SK-N-SH treated with all-trans-retinoic acid at 6 μM for 48 hours (cell line): Measurements from ENCODE around the gene RFC2.
A peak's percentile ranks its signal among the peaks of the same experiment; 100 is the strongest.

Source experiments
- ATAC-seq: fragments of 200-7000 bp; cut with Tn5 transposase; 3 replicates; pipeline ENCODE4 v1.9.1; 2020; ENCODE audit warnings: mild to moderate bottlenecking, moderate library complexity
- ARNTL ChIP-seq: fragments of 450-650 bp; formaldehyde crosslinking; IDR thresholded peaks from 2 replicates; pipeline ENCODE4 v1.5.0; 2020; ENCODE audit warnings: low read depth, mild to moderate bottlenecking, moderate library complexity, borderline replicate concordance
- BACH2 ChIP-seq: fragments of 250-450 bp; sonication (Bioruptor Pico); IDR thresholded peaks from 2 replicates; pipeline ENCODE4 v1.9.0; 2021; ENCODE audit warnings: mild to moderate bottlenecking, borderline replicate concordance
- CREB5 ChIP-seq: fragments of 250-450 bp; sonication (Bioruptor Pico); IDR thresholded peaks from 2 replicates; pipeline ENCODE4 v1.5.1; 2020; ENCODE audit warnings: low read depth, mild to moderate bottlenecking, moderate library complexity
- CSDC2 ChIP-seq: fragments of 250-450 bp; sonication (Bioruptor Pico); IDR thresholded peaks from 2 replicates; pipeline ENCODE4 v1.5.0; 2020; ENCODE audit warnings: mild to moderate bottlenecking, moderate library complexity
- CSRNP3 ChIP-seq: fragments of 250-450 bp; sonication (Bioruptor Pico); IDR thresholded peaks from 2 replicates; pipeline ENCODE4 v1.5.1; 2021; ENCODE audit warnings: mild to moderate bottlenecking, moderate library complexity
- ESRRG ChIP-seq: fragments of 250-450 bp; sonication (Bioruptor Pico); IDR thresholded peaks from 2 replicates; pipeline ENCODE4 v1.6.1; 2021; ENCODE audit warnings: mild to moderate bottlenecking
- GLIS3 ChIP-seq: fragments of 250-450 bp; sonication (Bioruptor Pico); IDR thresholded peaks from 2 replicates; pipeline ENCODE4 v1.5.0; 2020; ENCODE audit warnings: mild to moderate bottlenecking, moderate library complexity
- ISL1 ChIP-seq: fragments of 250-450 bp; sonication (Bioruptor Pico); IDR thresholded peaks from 2 replicates; pipeline ENCODE4 v2.1.2; 2022; ENCODE audit warnings: mild to moderate bottlenecking, moderate library complexity
- OSR1 ChIP-seq: fragments of 250-450 bp; sonication (Bioruptor Pico); IDR thresholded peaks from 2 replicates; pipeline ENCODE4 v1.8.0; 2022; ENCODE audit warnings: moderate library complexity, mild to moderate bottlenecking, inconsistent platforms
- PATZ1 ChIP-seq: fragments of 250-450 bp; sonication (Bioruptor Pico); IDR thresholded peaks from 2 replicates; pipeline ENCODE4 v1.8.0; 2020; ENCODE audit warnings: mild to moderate bottlenecking, moderate library complexity, borderline replicate concordance
- PPARA ChIP-seq: fragments of 250-450 bp; sonication (Bioruptor Pico); IDR thresholded peaks from 2 replicates; pipeline ENCODE4 v1.5.0; 2020; ENCODE audit warnings: mild to moderate bottlenecking, borderline replicate concordance
- RARB ChIP-seq: fragments of 250-450 bp; sonication (Bioruptor Pico); IDR thresholded peaks from 2 replicates; pipeline ENCODE4 v1.8.0; 2021; ENCODE audit warnings: mild to moderate bottlenecking, moderate library complexity
- SNAI2 ChIP-seq: fragments of 250-450 bp; sonication (Bioruptor Pico); IDR thresholded peaks from 2 replicates; pipeline ENCODE4 v1.5.0; 2020; ENCODE audit warnings: mild to moderate bottlenecking, moderate library complexity
- TCF4 ChIP-seq: fragments of 250-450 bp; sonication (Bioruptor Pico); IDR thresholded peaks from 2 replicates; pipeline ENCODE4 v1.8.0; 2021; ENCODE audit warnings: mild to moderate bottlenecking, moderate library complexity, borderline replicate concordance
- TOX ChIP-seq: fragments of 250-450 bp; sonication (Bioruptor Pico); IDR thresholded peaks from 2 replicates; pipeline ENCODE4 v1.8.0; 2021; ENCODE audit warnings: mild to moderate bottlenecking, moderate library complexity, borderline replicate concordance
- TSHZ2 ChIP-seq: fragments of 250-450 bp; sonication (Bioruptor Pico); IDR thresholded peaks from 2 replicates; pipeline ENCODE4 v1.5.0; 2020; ENCODE audit warnings: mild to moderate bottlenecking, moderate library complexity
- ZC3H10 ChIP-seq: fragments of 250-450 bp; sonication (Bioruptor Pico); IDR thresholded peaks from 2 replicates; pipeline ENCODE4 v1.5.1; 2021; ENCODE audit warnings: mild to moderate bottlenecking, moderate library complexity
- ZFP30 ChIP-seq: fragments of 450-650 bp; formaldehyde crosslinking; IDR thresholded peaks from 2 replicates; pipeline ENCODE4 v1.5.0; 2022; ENCODE audit warnings: mild to moderate bottlenecking, moderate library complexity
- ZNF565 ChIP-seq: fragments of 450-650 bp; formaldehyde crosslinking; conservative IDR thresholded peaks from 2 replicates; pipeline ENCODE4 v1.5.0; 2020; ENCODE audit warnings: low read depth, mild to moderate bottlenecking, moderate library complexity
- ZNF70 ChIP-seq: fragments of 450-650 bp; formaldehyde crosslinking; IDR thresholded peaks from 2 replicates; pipeline ENCODE4 v1.5.0; 2020; ENCODE audit warnings: mild to moderate bottlenecking, moderate library complexity
- ZNF8 ChIP-seq: fragments of 450-650 bp; formaldehyde crosslinking; IDR thresholded peaks from 2 replicates; pipeline ENCODE4 v1.5.0; 2020; ENCODE audit warnings: mild to moderate bottlenecking, moderate library complexity

RFC2 gene

GRCh38 chr7:74185016-74185415 is 69.2 kb downstream of the RFC2 start:
- no peak for ATAC-seq
- TF ChIP-seq RARB (no peak), ESRRG (CRISPR knock-in tag) (no peak), BACH2 (CRISPR knock-in tag) (no peak), ZNF70 (no peak), ZNF565 (CRISPR knock-in tag) (no peak), OSR1 (CRISPR knock-in tag) (no peak), TOX (CRISPR knock-in tag) (no peak), PPARA (CRISPR knock-in tag) (no peak), ZNF8 (CRISPR knock-in tag) (no peak), GLIS3 (CRISPR knock-in tag) (no peak), CSDC2 (CRISPR knock-in tag) (no peak), CSRNP3 (CRISPR knock-in tag) (no peak), SNAI2 (no peak), ZFP30 (CRISPR knock-in tag) (no peak), PATZ1 (CRISPR knock-in tag) (no peak), TCF4 (CRISPR knock-in tag) (no peak)

GRCh38 chr7:74183653-74184450 is 70.3 kb downstream of the RFC2 start:
- peak; percentile 42 for ATAC-seq
- TF ChIP-seq ESRRG (CRISPR knock-in tag) = no peak
- no peak for TF ChIP-seq TSHZ2 (CRISPR knock-in tag)
- TF ChIP-seq ZNF8 (CRISPR knock-in tag) = no peak
- TF ChIP-seq CSDC2 (CRISPR knock-in tag) = no peak
- TF ChIP-seq ZNF70 = no peak
- TF ChIP-seq ARNTL (CRISPR knock-in tag) = no peak
- no peak for TF ChIP-seq GLIS3 (CRISPR knock-in tag)
- TF ChIP-seq TOX (CRISPR knock-in tag) = no peak
- TF ChIP-seq CSRNP3 (CRISPR knock-in tag) = no peak
- no peak for TF ChIP-seq ZNF565 (CRISPR knock-in tag)
- TF ChIP-seq SNAI2 = no peak
- TF ChIP-seq ISL1 (CRISPR knock-in tag) = no peak

- 0 out of 3 replicates have a peak, but pooled peaks have one; percentile 10 for ATAC-seq
- TF ChIP-seq PATZ1 (CRISPR knock-in tag) (no peak), TOX (CRISPR knock-in tag) (no peak), TCF4 (CRISPR knock-in tag) (no peak), ESRRG (CRISPR knock-in tag) (no peak), ZC3H10 (CRISPR knock-in tag) (no peak), ISL1 (CRISPR knock-in tag) (no peak), SNAI2 (no peak), TSHZ2 (CRISPR knock-in tag) (no peak), ZFP30 (CRISPR knock-in tag) (no peak), ZNF70 (no peak), BACH2 (CRISPR knock-in tag) (no peak), ARNTL (CRISPR knock-in tag) (no peak), ZNF8 (CRISPR knock-in tag) (no peak), CREB5 (CRISPR knock-in tag) (no peak), OSR1 (CRISPR knock-in tag) (no peak), CSDC2 (CRISPR knock-in tag) (no peak)
Observed at GRCh38 chr7:74183142-74183541, 71.1 kb downstream of the RFC2 start.
